Stimulated activated CD4-positive, alpha-beta T cell treated with anti-CD3 and anti-CD28 coated beads, TNF-alpha, amount 100 ng/mL, for 48 hours (primary cell): Measurements from ENCODE around the gene IMMP2L.

Experiments used
- DNase-seq, 3 donors: peaks; one replicate each; pipeline ENCODE4 v3.0.0-alpha.2; 2020; ENCODE audit warnings: low read depth in 3 of 3

The IMMP2L gene

DNA sequence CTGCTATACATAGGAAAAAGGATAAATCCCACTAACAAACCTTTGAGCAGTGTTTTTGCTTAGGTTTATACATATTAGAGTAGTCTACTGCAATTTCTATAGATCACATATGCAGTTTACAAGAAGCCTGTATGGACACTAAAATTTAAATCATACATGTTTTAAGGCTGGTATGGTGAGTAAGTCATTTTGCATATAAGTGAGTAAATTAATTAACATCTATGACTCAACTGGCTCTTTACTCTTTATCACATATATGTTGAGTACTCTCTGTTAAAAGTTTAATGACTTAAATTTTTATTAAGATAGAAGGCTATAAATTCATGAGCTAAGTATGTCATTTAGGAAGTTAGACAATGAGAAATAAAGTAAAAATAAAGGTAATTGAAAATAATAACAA, 402.0 kb downstream of the IMMP2L start:
- DNase-seq: no peak

DNA sequence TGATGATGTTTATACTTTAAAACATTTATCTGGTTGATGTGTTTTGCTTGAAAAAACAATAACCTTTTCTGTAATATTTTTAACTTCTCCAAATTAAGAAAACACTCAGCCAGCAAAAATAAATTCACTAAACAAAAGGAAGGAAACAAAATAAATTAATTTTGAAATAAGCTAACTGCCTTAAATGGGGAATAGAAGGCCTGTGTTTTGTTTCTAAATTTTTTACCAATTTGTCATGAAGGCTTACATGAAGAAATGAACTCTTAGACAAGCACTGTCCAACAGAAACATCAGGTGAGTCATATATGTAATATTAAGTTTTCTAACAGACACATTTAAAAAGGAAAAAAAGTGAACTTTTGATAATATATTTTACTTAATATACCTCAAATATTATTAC, 402.9 kb downstream of the IMMP2L start:
- no peak for DNase-seq

DNA sequence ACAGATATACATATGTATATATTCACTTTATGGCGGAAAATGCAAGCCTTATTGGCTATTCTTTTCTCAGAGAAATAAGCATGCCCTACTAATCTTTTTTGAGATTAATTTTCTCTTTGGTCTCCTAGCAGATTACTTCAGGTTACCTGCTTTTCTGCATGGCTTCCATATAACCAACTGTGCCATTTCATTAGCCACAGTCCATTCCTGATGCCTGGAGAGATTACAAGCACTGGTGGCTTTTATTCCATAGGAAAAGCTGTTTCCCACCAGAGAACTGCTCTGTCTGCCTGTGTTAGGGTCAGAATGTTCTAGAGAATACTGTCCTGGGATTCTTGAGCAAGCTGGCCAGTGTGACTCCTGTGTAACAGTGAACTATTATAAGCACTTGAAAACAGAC, 411.6 kb downstream of the IMMP2L start:
- DNase-seq: no peak

DNA sequence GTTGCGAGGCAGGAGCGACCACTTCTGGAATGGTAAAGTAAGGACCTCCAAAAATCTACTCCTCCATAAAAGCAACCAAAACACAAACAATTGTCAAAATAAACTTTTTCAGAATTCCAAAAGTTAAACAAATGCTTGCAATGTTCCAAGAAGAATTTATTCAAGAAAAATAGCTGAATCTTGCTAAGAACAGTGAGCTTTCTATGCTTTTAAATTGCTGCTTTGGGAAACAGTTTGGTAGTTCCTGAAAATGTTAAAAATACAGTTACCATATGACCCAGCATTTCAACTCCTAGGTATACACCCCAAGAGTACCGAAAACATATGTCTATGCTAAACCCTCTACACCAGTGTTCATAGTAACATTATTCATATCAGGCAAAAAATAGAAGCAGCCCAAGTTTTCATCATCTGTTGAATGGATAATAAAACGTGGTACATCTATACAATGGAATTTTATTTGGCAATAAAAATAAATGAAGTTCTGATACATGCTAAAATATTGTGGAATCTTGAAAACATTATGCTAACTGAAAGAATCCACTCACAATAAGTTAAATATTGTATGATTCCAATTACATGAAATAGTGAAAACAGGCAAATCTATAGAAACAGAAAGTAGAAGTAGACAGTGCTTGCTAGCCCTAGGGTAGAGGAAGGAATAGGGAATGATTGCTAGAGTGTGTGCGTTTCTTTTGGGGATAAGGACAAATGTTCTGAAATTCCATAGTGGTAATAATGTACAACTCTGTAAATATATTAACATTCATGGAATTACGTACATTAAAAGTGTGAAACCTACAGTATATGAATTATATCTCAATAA, 414.4 kb downstream of the IMMP2L start:
- DNase-seq: no peak

DNA sequence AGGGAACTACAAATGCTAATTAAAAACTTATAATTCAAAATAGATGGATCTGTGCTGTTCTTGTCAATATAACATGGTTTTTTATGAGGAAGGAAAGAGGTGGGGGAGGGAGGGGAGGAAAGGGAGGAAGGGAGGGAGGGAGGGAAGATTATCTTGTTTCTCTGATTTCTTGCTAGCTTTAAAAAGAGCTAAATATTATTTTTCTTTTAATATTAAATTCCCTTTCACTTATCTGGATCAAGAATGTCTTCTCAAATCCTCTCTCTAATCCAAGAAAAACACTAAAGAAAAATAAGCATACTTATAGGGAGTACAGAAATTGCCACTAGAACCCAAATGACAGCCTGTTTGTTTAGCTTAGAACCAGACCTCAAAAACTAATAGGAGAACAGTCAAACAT, 416.2 kb downstream of the IMMP2L start:
- no peak for DNase-seq

DNA sequence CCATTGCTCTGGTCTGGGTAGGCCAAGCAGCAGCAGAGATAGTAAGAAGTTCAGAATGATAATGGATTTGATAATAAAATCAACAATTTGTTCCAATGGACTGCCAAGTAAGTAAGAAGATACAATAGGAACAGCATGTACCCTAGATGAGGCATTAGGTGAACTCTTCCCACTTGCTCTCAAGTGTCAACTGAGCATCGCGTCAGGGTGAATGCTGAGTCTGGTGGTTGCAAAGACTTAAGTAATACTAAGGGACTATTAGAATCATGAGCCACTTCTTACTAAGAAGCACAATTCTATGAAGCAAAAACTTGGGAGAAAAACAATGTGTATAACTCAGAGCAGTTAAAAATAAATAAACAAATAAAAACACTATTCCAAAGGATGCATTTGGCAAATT, 416.8 kb downstream of the IMMP2L start:
- DNase-seq: no peak

DNA sequence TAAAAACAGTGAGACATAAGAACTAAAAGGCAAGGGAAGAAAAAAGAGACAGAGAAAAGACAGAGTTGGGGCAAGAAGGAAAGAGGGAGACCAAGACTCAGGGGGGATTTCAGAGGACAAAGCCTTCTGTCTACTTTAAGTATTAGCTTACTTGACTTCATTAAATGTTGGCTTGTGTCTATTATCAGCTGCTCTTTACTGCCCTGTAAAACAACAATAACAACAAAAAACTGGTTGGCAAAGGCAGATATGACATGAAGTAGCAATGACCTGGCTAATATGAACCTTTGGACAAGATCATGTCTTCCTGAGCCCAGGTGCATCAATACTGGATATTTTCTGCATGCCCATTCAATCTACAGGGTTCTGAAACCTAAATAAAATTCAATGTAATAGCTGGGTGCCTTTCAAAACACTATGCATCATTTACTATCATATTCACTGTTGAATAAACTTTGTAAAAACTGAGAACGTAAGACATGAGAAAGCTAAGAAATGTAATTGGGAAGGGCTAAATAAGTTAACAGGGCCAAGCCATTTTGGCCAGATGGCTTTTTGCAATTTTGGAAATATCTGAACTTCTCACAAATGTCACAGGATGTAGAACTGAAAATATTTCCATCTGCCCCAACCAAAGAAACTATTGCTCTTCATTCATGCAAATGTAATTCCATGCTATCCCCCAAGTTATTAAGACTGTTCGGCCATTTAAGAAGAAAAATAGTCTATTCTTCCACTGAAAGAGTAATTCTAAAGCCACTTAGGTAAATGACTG, 422.0 kb downstream of the IMMP2L start:
- DNase-seq: no peak

DNA sequence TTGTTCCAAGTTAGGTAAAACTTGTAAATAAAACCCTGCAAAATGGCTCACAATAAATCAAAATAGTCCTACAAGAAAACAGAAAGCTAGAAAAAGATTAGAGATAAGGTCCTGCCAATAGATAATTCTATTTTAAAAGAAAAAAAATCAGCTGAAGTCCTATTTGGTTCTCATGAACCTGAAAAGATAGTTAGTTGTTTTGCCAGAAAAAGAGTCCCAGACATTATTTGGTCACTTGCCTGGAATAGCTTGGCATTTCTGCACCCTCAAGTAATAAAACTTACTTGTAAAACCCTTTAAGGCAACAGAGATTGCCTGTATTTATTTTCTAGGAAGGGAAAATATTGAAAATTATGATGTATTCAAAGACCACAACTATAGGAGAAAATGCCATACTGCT, 423.7 kb downstream of the IMMP2L start:
- DNase-seq: no peak

DNA sequence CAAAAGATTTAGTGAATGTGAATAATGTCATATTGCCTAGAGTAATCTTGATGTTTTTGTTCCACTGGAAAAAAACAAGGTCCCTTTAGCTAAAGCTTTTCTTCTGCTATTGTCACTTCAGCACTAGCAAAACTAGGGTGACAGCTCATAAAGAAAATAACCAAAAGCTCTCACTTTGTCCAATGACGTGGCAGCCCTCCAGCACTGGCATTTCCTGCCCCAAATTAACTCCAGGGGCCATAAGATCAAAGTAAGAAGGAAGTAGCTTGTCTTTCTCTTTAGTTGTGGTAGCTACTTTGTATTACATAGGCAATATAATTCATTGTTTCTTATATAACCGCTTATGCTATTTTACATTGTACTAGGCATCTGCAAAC, 424.1 kb downstream of the IMMP2L start:
- DNase-seq: peak; percentile 19 to 59 (median 45)

DNA sequence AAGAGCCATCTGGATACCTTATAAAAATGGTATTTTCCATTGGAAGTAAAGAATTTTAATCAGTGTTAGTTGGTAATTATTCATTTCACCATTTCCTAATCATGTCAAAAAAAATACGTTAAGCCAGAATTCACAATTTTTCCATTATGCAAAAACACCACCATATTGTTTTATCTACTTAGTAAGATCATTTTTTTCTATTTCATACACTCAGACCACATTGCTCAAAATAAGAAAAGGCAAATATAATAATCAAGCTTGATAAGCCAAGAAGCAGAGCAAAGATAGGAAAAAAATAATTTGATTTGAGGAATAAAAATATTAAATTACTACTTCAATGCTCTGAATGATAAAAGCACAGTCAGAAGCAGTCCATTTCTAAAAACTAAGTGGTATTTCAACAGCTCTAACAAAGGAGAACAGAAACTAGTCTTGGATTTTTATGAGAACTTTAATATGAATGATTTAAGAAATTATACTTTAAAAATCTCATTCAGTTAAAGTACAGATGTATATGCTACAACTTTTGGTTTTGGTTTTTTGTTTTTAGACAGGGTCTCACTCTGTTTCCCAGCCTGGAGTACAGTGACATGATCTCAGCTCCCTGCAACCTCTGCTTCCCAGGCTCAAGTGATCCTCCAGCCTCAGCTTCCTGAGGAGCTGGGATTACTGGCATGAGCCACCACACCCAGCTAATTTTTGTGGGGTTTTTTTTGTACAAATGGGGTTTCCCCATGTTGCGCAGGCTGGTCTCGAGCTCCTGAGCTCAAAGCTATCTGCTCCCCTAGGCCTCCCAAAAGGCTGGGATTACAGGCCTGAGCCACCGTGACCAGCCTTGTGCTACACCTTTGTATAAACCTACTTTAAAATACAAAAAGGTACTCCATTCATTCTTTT, 424.7 kb downstream of the IMMP2L start:
- peak; percentile 8 to 14 (median 10) for DNase-seq

DNA sequence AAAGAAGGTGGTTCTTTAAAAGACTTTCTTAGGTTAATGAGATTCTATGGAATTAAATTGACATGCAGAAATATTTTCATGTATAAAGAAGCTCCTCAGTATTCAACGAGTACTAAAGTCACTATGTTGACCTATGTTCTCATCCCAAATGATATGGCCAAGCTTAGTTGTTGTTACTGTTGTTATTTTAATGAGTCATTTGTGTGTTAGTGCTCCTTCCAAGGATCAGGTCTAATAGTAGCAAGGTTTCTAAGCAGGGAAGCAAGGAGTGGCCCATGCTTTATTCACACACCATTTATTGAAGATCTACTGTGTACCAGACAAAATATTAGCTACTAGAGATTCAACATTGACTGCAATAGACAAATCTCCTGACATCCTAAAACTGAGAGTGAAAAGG, 429.5 kb downstream of the IMMP2L start:
- no peak for DNase-seq

DNA sequence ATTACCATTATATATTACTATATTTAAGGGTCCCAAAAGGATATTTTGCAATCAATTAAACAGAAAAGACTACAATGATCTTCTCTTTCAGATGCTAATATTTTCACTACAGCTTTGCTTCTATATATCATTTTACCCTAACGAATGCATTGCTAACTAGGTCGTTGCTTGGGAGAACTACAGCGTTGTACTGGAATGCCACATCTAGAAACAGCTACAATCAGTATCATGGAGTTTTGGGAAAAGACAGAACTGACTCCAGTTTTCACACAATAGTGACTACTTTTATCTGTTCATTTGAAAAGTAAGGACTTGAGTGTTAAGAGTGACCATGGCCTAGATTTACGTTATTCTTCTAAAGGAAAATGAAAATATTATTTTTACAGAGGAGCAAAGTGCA, 432.9 kb downstream of the IMMP2L start:
- DNase-seq: no peak

DNA sequence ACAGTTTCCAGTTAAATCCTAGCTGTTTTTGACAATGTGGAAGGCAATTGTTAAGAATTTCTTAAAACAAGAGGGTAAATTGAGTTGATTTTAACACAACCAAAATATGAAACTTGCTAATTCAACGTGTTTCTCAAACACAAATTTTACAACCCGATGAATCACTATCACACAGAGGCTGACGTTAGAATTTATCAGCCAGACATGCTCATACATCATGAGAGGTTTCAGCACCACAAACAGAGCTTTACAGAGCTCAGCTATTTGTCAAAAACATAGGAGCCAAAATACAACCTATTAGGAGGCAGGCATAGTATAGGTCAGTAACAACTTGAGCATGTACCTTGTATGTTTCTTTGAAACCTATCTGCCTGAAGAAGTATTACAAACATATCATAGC, 435.3 kb downstream of the IMMP2L start:
- DNase-seq: no peak

DNA sequence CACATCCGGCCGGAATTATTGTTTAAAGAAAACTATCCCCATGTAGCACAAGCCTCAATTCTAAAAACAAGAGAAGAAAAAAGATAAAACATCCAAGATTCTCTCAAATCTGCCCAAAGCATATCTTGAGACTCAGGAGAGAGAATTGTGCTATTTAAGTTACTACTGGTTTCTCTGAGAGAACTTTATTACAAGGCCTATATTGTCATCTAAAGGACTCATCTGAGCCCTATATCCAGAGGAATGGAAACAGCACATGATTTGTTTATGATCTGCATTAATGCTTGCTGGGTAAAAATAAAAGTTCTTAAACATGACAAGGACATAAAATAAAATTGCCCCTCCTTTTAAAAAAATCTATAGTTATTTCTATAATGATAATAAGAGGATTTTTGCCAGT, 446.3 kb downstream of the IMMP2L start:
- DNase-seq: no peak

DNA sequence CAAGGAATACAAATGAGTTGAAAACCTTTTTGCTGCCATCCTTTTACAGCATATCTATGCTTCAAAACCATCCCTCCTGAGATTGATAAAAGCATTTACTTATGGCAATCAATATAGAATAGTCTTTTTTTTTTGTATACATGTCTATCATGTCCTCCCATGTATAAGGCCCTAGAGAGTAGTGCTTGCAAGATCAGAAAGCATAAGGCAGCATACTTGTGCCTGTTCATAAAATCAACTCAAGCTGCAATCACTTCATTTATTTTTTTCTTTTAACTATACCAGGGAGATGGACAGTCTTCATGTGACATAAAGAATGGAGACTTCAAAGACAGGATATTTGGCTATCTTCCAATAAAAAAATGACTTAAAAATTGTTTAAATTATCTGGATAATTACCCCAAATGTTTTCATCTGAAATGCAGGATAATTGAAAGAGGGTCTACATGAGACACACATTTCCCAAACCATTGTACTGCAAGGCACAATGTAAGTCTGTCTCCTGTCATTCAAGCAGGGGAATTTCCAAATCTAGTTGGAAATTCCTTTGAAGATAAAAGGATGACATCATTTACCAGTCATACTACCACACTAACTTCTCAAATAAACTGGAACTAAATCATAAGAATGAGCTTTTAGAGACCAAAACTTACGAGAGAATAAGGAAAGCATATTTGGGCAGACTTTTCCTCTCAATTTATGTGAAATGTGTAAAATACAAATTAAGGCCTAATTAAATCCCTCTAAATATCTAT, 448.9 kb downstream of the IMMP2L start:
- DNase-seq: no peak

DNA sequence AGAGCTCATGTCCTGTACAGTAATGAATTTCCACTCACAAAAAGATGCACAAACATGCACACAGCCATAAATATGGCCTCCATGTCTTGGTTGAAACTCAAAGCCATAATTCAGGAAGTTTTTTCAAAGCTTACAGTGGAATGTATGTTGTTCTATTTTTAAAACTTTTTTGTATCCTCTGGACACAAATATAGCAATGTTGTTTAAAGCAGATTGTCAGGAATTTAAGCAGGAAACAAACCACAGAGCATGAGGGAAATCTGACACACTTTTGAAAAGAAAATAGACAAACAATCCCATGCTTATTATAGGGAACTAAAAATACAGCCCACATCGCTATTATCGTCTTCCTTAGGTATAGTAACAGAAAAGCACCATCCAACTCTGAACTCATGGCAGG, 449.9 kb downstream of the IMMP2L start:
- DNase-seq: no peak

DNA sequence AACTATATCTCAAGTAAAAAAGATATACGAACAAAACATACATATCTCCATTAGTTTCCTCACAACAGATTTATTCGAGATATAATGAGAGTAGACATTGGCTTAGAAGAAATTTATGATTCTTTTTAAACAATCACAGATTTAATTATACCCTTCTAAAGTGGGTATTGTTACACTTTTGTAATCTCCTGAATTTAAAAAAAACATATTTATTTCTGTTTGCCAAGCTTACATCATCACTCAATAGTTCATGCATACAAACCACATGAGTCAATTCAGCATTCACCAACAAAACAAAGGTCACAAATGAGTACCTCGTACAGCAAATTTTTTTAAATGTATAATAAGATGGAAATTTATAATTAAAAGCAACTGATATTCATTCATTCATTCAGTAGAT, 453.8 kb downstream of the IMMP2L start:
- no peak for DNase-seq

DNA sequence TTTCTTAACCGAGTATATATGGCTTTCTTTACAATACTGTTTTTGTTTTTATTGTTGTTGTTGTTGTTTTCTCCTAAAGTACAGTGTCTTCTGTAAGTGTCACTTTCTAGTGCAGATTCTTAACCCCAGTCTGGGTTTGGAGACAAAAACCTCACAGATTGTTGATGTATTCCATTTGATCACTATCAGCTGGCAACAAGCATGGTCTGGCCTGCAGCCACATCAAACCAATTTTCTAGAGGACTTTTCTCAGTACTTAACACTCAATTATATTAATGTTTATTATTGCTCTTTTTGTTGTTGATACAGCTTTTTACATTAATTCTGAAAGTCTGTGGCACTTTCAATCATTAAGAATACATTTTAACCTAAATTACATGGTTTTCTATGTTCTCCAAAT, 454.3 kb downstream of the IMMP2L start:
- DNase-seq: no peak

DNA sequence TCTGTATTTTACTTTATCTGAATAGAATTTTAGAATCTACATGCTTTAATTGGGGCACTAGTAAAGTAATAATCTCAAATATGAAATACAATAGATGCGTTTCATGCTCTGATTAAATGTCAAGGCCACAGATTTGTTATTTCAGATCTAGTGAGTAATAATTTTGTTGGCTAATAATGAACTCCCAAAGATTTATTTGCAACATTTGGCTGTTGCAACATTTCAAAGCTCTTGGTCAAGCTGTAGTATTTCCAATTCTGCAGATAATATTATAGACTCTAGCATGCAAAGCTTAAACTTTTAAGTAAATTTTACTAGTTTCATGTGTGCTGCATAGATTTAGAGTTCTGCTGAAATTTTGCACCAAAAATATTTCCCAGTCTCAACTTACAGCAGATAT, 454.7 kb downstream of the IMMP2L start:
- no peak for DNase-seq

DNA sequence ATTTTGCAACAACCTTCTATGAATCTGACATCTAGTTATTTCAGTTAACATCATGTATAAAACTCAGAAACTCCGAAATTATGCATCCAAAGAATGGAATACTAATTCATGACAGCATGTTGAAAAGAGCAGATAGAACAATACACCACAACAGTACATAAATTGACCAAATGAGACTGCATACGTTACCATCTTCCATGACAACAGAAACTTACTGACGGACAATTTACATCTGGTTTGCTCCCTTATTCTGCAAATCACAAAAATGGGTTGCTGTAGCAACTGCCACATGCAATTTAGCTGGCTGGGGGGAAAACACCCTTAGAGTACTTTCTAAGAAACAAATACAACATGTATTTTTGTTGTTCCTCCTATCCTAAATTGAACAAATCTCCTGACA, 457.0 kb downstream of the IMMP2L start:
- DNase-seq: no peak

DNA sequence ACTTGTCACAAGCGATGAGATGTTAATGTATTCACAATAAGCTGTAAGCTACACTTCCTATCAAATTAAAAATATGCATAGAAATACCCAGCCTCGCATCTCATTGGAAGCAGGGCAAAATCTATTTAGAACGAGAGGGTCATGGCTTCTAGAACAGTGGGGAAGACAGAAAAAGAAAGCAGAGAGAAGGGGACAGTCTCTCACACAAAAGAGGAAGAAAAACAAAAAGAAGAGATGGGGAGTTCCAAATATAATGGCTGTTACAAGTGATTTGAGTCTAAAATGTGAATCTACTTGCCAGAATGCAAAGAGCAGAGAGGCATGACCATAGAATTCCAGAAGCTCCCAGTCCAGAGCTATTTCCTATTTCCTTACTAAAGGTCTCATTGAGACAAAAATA, 457.6 kb downstream of the IMMP2L start:
- DNase-seq: no peak
